ENCODE results near the gene NKAIN2.
"Not testable (repeated sequence)": the region's sequence is repeated elsewhere in the genome, so short reads cannot be mapped to it uniquely, and the experiment has no call there.

NKAIN2 gene

DNA sequence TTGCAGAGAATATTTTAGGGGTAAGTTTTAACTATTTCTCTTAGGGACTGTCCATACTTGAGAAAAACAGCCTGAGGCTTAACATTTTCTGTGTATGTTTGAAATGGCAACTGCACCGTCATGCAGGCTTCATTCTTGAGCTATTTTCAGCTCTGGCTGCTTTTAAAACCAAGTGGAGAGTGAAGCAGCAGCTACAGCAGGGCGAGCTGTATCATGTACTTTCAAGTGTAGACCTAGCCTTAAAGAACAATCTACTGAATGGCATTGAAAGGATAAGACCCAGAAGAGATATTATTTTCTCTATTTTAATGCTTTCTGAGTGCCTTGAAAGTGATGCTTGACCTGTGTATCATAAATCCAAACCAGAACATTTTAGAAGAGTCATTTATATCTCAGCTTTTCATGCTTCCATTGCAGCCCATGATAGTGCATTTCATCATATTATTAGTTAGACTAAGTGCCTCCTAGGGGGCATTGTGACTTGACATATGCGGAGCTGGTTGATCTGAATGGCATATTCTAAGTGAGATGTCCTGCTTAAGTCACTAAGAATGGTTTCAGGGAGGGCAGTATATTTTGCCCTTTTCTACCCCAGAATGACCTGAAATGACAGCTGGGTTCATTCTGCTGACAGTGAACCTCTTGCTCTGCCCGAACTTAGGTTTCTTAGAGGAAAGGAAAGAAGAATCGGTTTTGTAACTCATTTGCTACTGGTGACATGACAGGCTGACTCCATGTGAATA is 85.3 kb downstream of the NKAIN2 start:
- no peak for DNase-seq (ENCODE audit: low read depth in 1 of 2, low spot score in 1 of 2)

DNA sequence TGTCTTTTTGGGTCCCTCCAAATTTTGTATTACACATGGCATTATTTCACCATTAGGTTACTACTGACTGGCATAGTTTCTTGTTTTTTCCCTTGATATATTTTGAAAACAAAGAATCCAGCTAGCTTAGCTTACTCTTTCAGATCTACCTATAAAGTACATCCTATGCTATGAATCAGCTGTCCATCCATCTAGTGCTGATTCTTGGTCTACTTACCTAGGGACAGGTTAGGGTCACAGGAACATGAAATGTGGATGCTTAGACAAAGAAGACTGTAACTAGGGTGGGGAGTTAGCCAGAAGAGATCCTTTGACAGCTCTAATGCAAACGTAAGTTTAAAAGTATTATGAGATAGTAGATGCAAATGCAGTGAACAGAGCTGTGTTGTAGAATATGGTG is 91.7 kb downstream of the NKAIN2 start:
- DNase-seq (ENCODE audit: low read depth in 1 of 2, low spot score in 1 of 2): no peak

DNA sequence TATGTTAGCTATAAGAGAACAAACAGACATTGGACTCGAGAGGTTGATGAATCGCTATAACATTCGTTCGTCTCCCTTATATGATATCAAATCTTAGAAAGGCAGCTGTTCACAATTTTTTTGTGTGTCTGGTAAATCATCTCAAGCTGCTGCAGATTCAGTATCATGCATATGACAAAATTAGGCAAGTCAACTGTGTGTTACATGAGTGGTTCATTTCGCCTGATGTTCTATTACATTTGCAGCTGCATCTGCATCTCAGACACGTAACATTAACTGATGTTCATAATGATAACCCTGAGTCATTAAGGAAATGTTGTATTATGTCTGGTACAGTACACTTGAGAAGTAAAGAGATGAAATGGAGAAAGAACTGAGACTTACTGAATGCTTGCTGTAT is 92.1 kb downstream of the NKAIN2 start:
- no peak for DNase-seq (ENCODE audit: low read depth in 1 of 2, low spot score in 1 of 2)

DNA sequence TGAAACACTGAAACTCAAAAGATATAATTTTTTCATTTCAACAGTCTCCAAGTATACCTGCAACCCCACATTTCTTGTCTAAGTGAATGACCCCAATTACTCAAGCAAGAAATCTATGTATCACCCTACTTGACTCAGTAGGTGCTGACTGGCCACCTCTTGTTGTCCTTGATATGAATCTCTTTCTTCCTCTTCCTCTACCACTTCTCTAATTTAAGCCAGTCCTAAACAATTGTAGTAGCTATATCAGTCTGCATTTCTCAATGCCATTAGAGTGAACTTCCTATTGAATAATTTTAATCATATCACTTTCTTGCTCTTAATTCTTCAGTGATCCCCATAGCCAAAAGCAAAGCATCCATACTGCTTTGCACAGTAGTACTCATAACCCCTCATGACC is 93.2 kb downstream of the NKAIN2 start:
- DNase-seq (ENCODE audit: low read depth in 1 of 2, low spot score in 1 of 2): no peak

DNA sequence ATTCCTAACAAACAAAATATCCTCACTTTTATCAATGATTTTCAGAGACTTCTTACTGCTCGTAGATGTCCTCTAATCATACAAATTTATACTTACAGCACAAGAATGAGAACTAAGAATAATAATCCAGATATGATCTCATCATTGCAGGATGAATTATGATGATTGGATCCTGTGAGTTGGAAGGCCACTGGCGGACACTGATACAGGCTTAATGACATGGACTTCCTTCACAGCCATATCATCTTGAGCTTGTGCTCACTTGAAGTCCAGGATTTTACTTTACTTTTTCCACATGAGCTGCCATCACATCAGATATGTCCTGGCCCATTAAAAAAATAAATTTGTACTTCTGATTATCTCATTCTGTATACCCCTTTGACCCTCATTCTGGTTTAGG is 94.3 kb downstream of the NKAIN2 start:
- DNase-seq (ENCODE audit: low read depth in 1 of 2, low spot score in 1 of 2): no peak

DNA sequence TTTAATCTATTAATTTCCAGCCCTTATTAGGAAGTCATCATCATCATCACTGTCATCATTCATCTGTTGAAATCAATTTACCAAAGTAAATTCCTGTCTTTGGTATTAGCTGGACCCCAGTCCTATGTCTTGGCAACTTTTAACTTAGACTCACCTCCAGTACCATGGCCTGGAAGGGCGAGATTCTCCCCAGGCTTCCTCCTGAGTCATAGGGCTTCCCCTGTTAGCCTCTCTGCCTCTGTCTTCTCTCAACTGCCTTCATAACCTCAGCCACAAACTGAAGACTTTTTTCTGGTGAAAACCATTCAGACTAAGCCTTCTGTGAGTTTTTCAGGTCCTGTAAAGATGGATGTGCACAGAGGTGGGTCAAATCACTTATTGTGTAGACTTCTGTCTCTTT is 95.0 kb downstream of the NKAIN2 start:
- DNase-seq (ENCODE audit: low read depth in 1 of 2, low spot score in 1 of 2): no peak

DNA sequence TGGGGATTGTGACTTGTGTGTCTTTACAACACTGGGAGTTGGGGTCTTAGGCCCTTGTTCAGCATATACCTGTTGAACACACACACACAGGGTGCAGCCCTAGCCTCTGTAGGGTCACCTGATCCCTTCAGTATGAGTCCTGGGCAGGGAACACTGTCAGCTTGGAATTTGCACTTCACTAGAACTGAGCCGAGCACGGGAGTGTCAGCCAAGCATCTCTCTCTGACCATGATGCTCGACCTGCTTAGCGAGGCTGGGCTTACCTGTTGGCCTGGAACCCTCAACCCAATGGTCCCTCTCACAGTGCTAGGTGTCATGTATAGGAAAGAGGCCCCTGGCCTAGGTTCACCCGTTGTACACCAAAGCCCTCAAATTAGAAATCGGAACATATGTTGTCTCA is 96.1 kb downstream of the NKAIN2 start:
- no peak for DNase-seq (ENCODE audit: low read depth in 1 of 2, low spot score in 1 of 2)

DNA sequence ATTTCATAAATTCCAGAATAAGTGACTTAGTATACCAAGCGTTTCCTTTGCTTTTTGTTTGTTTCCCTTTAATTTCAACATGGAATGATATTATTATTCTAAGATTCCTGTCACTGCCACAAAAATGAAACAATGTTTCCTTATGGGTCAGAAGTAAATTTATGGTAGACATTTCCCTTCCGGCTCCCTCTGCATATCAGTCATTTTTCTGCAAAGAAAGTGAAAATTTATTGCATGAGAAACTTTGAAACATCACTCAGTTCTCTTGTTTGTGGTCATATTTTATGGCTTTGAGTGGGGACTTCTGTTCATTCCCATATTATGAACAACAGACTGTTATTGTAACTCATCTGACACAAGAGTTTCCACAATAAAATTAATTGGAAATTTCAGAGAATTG is 97.8 kb downstream of the NKAIN2 start:
- no peak for DNase-seq (ENCODE audit: low read depth in 1 of 2, low spot score in 1 of 2)

DNA sequence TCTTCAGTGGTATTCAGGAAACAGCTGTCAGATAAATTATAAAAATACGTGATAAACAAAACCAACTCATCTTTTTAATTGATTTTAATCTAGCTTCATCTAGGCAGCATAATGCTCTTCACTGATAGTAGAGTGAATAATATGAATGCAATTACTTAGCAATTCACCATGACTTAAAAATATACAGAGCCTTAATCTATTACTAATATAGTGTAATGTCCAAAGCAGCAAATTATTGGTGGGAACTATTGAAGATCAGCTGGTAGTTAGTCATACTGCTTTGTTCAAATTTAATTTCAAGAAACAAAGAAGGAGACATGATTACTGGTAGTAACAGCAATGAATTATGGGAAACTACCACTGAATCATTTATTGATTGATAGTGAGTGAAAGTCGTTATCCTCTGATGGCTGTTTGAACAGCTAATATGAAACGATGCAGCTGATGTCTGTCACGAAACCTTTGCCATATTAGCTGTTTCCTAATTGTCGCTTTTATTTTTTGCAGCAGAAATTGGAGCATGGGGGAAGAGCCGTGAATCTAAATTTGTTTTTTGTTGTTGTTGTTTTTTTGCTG is 99.2 kb downstream of the NKAIN2 start:
- no peak for DNase-seq (ENCODE audit: low read depth in 1 of 2, low spot score in 1 of 2)

DNA sequence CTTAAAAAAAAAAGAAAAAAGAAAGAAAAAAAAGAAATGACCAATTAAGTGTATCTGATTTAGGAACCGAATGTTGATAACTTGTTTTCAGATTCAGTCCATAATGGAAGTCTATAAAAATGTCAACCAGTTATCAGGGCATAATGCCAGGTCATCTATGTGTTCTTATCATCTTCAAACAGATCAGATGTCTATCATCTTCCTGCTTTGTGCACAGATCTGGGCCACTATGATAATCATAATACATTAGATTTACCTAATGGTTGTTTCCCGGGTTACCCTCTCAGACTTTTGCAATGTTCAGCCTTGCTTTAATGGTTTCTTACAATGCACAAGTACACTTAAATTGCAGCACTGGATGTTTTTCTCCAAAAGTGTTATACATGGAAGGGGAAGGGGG is 100.6 kb downstream of the NKAIN2 start:
- DNase-seq (ENCODE audit: low read depth in 1 of 2, low spot score in 1 of 2): no peak

DNA sequence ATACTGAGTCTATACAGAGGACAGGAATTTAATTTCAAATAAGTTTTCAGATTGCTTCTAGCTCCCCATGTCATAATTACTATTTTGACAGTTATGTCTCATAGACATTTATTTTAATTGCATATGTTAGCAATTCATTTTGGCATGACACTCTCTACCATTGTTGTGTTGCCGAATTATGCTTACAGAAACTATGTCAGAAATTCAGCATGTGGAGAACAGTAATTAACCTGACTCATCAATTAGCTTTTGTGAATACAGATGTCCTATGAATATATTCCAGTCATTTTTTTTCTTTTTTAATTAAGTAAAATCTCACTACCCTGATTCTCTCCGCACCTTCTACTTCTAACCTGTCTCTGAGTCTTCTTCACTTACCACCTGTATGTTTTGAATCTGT is 105.1 kb downstream of the NKAIN2 start:
- DNase-seq (ENCODE audit: low read depth in 1 of 2, low spot score in 1 of 2): no peak

DNA sequence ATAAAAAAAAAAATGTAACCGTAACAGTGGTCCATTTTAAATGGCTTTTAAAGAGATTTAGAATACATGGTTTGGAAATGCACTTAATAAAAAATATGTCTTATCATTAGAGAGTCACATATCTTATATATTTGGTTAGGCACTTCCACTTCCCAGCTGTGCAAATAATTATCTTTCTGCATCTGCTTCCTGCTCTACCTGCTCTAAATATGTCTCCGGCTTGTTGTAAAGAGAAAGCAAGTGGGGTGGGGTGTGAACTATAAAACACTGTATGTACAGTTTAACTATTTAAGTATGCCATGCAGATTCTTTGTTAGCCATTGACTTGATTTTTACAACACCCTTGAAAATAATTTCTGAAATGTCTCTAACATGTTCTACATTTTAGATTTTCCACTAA is 106.3 kb downstream of the NKAIN2 start:
- DNase-seq (ENCODE audit: low read depth in 1 of 2, low spot score in 1 of 2): no peak

DNA sequence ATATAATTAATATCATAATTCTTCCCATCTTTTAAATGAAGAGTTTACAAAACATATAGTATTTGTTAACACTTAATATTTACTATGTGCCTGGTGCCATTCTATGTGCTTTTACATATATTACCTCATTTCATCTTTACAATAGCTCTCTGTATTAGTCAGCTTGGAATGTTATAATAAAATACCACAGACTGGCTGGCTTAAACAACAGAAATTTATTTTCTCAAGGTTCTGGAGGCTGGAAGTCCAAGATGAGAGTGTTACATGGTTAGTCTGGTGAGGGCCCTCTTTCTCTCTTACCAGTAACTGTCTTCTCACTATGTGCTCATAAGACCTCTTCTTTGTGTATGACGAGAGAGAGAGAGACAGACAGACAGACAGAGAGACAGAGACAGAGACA is 110.2 kb downstream of the NKAIN2 start:
- no peak for DNase-seq (ENCODE audit: low read depth in 1 of 2, low spot score in 1 of 2)

DNA sequence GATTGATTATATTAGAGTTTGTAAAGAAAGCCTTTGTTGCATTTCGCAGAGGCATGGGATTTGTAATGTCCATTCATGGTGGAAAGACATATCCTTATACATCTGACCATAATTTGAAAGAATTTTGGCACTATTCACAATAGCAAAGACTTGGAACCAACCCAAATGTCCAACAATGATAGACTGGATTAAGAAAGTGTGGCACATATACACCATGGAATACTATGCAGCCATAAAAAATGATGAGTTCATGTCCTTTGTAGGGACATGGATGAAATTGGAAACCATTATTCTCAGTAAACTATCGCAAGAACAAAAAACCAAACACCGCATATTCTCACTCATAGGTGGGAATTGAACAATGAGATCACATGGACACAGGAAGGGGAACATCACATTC is 119.7 kb downstream of the NKAIN2 start:
- not testable (repeated sequence) for DNase-seq (ENCODE audit: low read depth in 1 of 2, low spot score in 1 of 2)

DNA sequence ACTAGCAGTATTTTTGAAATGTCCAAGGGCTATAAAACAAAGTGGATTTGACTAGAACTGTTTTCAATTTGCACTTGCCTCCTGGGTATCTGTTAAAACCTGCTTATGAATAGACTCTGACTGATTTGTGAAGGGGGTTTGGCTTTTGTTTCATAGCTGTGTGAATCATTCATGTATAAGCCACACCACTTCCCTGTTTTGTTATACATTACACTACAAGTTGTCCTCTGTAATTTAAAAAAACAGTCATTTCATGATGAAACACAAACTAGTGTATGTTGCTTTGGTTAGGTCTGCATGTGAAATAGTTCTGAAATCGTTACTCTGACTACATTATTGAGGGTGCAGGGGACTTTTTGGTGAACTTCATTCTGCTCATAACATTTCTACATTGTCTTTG is 121.7 kb downstream of the NKAIN2 start:
- DNase-seq (ENCODE audit: low read depth in 1 of 2, low spot score in 1 of 2): no peak

DNA sequence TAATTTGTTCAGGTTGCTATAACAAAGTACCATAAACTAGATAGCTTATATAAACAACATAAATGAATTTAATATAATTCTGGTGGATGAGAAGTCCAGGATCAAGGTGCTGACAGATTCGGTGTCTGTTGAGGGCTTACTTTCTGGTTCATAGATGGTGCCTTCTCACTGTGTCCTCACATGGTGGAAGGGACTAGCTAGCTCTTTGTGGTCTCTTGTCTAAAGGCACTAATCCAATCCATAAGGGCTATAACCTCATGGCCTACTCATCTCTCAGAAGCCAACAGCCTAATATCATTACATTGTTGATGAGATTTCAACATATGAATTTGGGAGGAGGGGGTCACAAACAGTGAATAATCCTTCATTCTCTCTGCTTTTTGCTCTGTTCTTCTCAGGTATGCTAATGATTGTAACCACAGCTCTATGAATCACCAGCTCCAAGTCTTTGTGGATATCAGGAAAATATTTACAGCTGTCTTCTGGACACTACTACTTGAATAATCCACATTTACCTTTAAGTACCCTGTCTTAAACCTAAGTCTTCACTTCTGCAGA is 122.3 kb downstream of the NKAIN2 start:
- no peak for DNase-seq (ENCODE audit: low read depth in 1 of 2, low spot score in 1 of 2)

DNA sequence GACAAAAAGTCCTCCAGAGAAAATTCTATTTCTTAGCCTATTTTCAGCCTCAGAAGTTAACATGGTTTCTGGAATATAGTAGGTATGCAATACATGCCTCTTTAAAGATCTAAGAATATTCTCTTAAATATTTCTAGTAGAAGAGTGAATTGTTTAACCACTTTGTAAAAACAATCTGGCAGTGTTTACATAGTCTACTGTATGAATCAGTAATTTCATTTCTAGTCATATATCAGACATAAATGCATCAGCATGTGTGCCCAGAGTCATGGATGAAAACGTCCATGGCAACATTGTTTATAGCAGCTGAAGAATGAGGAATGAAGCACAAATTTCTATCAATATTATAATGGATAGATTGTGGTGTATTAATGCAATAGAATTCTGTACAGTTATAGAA is 124.9 kb downstream of the NKAIN2 start:
- DNase-seq (ENCODE audit: low read depth in 1 of 2, low spot score in 1 of 2): no peak

DNA sequence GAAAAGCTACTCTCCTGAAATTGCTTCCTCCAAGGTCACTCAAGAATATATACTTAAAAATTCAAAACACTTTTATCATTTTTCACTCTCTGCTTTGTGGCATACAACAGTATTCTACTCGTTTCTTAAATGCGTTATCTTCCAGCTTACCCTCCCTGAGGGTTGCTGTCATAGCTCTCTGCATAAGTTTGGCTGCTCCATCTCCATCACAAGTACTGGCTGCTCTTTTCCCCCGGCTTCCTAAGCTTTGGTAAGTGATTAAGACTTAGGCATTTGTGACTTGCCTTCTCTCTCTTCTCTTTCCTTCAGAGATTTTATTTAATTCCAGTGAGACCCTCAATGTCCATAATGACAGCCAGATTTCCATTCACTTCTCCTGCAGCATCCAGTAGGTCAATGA is 128.3 kb downstream of the NKAIN2 start:
- no peak for DNase-seq (ENCODE audit: low read depth in 1 of 2, low spot score in 1 of 2)

DNA sequence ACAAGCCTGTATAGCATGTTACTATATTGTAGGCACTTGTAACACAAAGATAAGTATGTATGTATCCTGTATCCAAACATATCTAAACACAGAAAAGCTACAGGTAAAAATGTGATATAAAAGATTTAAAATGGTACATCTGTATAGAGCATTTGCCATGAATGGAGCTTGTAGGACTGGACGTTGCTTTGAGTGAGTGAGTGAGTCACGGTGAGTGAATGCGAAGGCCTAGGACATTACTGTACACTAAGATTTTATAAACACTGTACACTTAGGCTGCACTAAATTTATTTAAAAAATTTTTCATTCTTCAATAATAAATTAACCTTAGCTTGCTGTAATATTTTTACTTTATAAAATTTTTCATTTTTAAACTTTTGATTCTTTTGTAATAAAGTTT is 136.9 kb downstream of the NKAIN2 start:
- no peak for DNase-seq (ENCODE audit: low read depth in 1 of 2, low spot score in 1 of 2)

DNA sequence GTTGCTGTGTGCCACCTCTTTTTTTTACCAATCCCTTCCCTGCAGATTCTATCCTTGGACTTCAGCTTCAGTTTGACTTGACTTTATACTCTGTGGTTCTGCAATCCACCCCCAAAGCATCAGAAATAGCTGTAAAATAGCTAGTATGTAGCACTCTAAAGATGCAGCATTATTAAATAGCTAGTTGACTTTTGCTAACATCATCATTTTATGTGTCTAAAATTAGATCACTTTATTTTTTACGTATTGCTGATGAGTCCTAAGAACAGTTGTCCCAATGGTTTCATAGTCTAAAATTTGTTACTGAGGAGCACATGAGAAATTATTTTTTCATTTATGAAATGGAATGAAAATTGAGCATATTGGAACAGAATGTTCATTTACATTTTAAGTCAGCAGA is 138.2 kb downstream of the NKAIN2 start:
- DNase-seq (ENCODE audit: low read depth in 1 of 2, low spot score in 1 of 2): no peak

DNA sequence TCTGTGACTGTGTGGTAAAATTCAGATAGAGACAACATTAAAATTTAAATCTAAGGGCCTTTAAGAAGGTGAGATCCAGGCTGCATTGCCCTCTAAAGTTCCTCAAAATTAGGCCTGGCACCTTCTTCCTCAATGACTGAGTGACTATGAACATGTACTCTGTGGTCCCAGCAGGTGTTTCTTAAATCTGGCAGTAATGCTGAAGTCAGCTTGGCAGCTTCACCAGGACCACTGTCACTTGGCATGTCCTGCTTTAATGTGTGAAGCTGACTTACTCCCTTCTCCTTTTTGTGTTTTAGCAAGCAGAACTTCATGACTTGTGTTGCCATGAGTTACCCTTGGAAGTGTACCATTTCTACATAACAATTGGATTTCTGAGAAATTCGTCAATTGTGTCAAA is 141.7 kb downstream of the NKAIN2 start:
- no peak for DNase-seq (ENCODE audit: low read depth in 1 of 2, low spot score in 1 of 2)

DNA sequence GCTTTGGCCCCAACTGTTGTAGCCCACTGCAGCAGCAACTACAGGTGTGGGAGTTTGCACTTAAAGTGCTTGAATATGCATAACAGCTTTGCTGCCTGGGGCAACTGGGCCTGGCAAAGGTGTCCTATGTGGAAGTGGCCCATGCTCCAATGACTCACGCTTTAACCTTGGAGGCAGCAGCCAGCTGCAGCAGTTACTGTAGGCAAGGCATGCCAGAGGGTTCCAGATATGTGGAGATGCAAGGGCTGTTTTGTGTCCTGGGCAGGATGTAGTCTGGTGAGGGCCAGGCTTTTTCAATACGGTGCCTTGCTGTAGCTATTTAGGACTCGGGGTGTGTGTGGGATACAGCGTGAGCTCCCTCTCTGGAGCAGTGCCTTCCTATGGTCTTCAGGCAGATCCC is 150.3 kb downstream of the NKAIN2 start:
- DNase-seq (ENCODE audit: low read depth in 1 of 2, low spot score in 1 of 2): no peak

Data from activated CD4-positive, alpha-beta T cell treated with anti-CD3 and anti-CD28 coated beads, Interleukin-2, amount 50 U/mL, for 24 hours (primary cell).